MM.1S (cell line): Measurements from ENCODE around the gene ZNF775.

Experiments
- DNase-seq: peaks from one replicate; pipeline ENCODE4 v3.0.0-alpha.2; 2015
- H2AFZ ChIP-seq: fragments of 300-600 bp; sonication (generic); 2 replicates; pipeline ENCODE4 v1.6.0; 2016; ENCODE audit warnings: antibody characterized with exemption, low read length
- H3F3A ChIP-seq: fragments of 300-600 bp; sonication (generic); 2 replicates; pipeline ENCODE4 v1.6.1; 2016; ENCODE audit warnings: mild to moderate bottlenecking, antibody characterized with exemption, low read length, moderate library complexity, mixed read lengths; ENCODE audit not compliant: insufficient read depth
- H3K27ac ChIP-seq: fragments of 300-600 bp; sonication (generic); 2 replicates; pipeline ENCODE4 v1.5.1; 2016; ENCODE audit warnings: mild to moderate bottlenecking, low read length
- H3K27me3 ChIP-seq: fragments of 300-600 bp; sonication (generic); replicated peaks from 2 replicates; pipeline ENCODE4 v1.6.0; 2016; ENCODE audit warnings: low read length; ENCODE audit not compliant: insufficient read depth
- H3K36me3 ChIP-seq: fragments of 300-600 bp; sonication (generic); replicated peaks from 2 replicates; pipeline ENCODE4 v1.6.1; 2016; ENCODE audit warnings: mild to moderate bottlenecking, low read length, mixed read lengths; ENCODE audit not compliant: insufficient read depth
- H3K4me1 ChIP-seq: fragments of 300-600 bp; sonication (generic); 2 replicates; pipeline ENCODE4 v1.6.1; 2016; ENCODE audit warnings: low read length, mixed read lengths
- H3K4me2 ChIP-seq: fragments of 300-600 bp; sonication (generic); 2 replicates; pipeline ENCODE4 v1.6.0; 2016; ENCODE audit warnings: low read depth, low read length
- H3K4me3 ChIP-seq: fragments of 300-600 bp; sonication (generic); 2 replicates; pipeline ENCODE4 v1.5.1; 2016; ENCODE audit warnings: low read length, mixed read lengths
- H3K79me2 ChIP-seq: fragments of 300-600 bp; sonication (generic); 2 replicates; pipeline ENCODE4 v1.6.1; 2016; ENCODE audit warnings: mixed run types, low read length, mixed read lengths
- H3K9ac ChIP-seq: fragments of 300-600 bp; sonication (generic); 2 replicates; pipeline ENCODE4 v1.6.1; 2016; ENCODE audit warnings: low read length, mixed read lengths
- H3K9me2 ChIP-seq: fragments of 300-600 bp; sonication (generic); replicated peaks from 2 replicates; pipeline ENCODE4 v1.6.1; 2016; ENCODE audit warnings: mild to moderate bottlenecking, low read length, mixed read lengths; ENCODE audit not compliant: insufficient read depth
- H3K9me3 ChIP-seq: fragments of 300-600 bp; sonication (generic); replicated peaks from 2 replicates; pipeline ENCODE4 v1.6.1; 2016; ENCODE audit warnings: mild to moderate bottlenecking, low read length, mixed read lengths; ENCODE audit not compliant: insufficient read depth
- H4K20me1 ChIP-seq: fragments of 300-600 bp; sonication (generic); 2 replicates; pipeline ENCODE4 v1.6.1; 2016; ENCODE audit warnings: mild to moderate bottlenecking, low read length, moderate library complexity, mixed read lengths; ENCODE audit not compliant: insufficient read depth
- CTCF ChIP-seq: fragments of 300-600 bp; sonication (generic); IDR thresholded peaks from 2 replicates; pipeline ENCODE4 v1.5.1; 2016; ENCODE audit warnings: antibody characterized with exemption, low read length, mixed read lengths
- EZH2 ChIP-seq: fragments of 300-600 bp; sonication (generic); optimal IDR thresholded peaks from 2 replicates; pipeline ENCODE3; 2017; ENCODE audit warnings: low read depth, mild to moderate bottlenecking, antibody characterized with exemption, low read length, mixed read lengths
- EZH2phosphoT487 ChIP-seq: fragments of 300-600 bp; sonication (generic); IDR thresholded peaks from 2 replicates; pipeline ENCODE4 v1.6.1; 2018; ENCODE audit warnings: antibody characterized with exemption, low read length

The ZNF775 gene

GRCh38 chr7:150335108-150335773 lies 43.9 kb upstream of the ZNF775 start:
- no peak overlapping the region for H2AFZ ChIP-seq
- no peak overlapping the region for H3K4me3 ChIP-seq
- H3K27ac ChIP-seq = no peak overlapping the region
- no peaks in the 10 kb centered on the region for H3K27me3 ChIP-seq
- no peak for TF ChIP-seq EZH2
- TF ChIP-seq CTCF = no peak
- no peak for TF ChIP-seq EZH2phosphoT487
- no peaks in the 10 kb centered on the region for H3K4me1 ChIP-seq
- H3K79me2 ChIP-seq = no peaks in the 10 kb centered on the region
- no peaks in the 10 kb centered on the region for H4K20me1 ChIP-seq
- no peaks in the 10 kb centered on the region for H3K9me2 ChIP-seq
- no peak overlapping the region for H3K9ac ChIP-seq
- H3K4me2 ChIP-seq = no peak overlapping the region
- H3K9me3 ChIP-seq = no peaks in the 10 kb centered on the region
- no peaks in the 10 kb centered on the region for H3F3A ChIP-seq
- no peaks in the 10 kb centered on the region for H3K36me3 ChIP-seq
- no peak for DNase-seq

GRCh38 chr7:150335774-150336112 lies 43.4 kb upstream of the ZNF775 start:
- TF ChIP-seq EZH2phosphoT487 = no peak
- TF ChIP-seq EZH2 = no peak
- no peak for TF ChIP-seq CTCF
- H3K4me3 ChIP-seq = no peak overlapping the region
- H3K79me2 ChIP-seq = no peaks in the 10 kb centered on the region
- no peak overlapping the region for H3K9ac ChIP-seq
- H4K20me1 ChIP-seq = no peaks in the 10 kb centered on the region
- H3K4me2 ChIP-seq = no peak overlapping the region
- no peaks in the 10 kb centered on the region for H3F3A ChIP-seq
- no peak overlapping the region for H3K27ac ChIP-seq
- no peaks in the 10 kb centered on the region for H3K36me3 ChIP-seq
- DNase-seq = no peak
- H3K27me3 ChIP-seq = no peaks in the 10 kb centered on the region
- H2AFZ ChIP-seq = no peak overlapping the region
- H3K9me3 ChIP-seq = no peaks in the 10 kb centered on the region
- H3K4me1 ChIP-seq = no peaks in the 10 kb centered on the region
- no peaks in the 10 kb centered on the region for H3K9me2 ChIP-seq

- DNase-seq = no peak
- no peak overlapping the region for H2AFZ ChIP-seq
- no peaks in the 10 kb centered on the region for H3K4me1 ChIP-seq
- H3K9me2 ChIP-seq = no peaks in the 10 kb centered on the region
- no peak overlapping the region for H3K4me2 ChIP-seq
- no peaks in the 10 kb centered on the region for H3F3A ChIP-seq
- no peak for TF ChIP-seq EZH2
- no peak for TF ChIP-seq CTCF
- TF ChIP-seq EZH2phosphoT487 = no peak
- no peaks in the 10 kb centered on the region for H3K36me3 ChIP-seq
- no peaks in the 10 kb centered on the region for H3K9me3 ChIP-seq
- H3K4me3 ChIP-seq = no peak overlapping the region
- no peak overlapping the region for H3K27ac ChIP-seq
- H4K20me1 ChIP-seq = no peaks in the 10 kb centered on the region
- no peaks in the 10 kb centered on the region for H3K79me2 ChIP-seq
- no peak overlapping the region for H3K9ac ChIP-seq
- H3K27me3 ChIP-seq = 0 out of 2 replicates have a peak, but pooled peaks cover 2% of the 10 kb centered on the region
Observed at GRCh38 chr7:150336746-150337145, 42.4 kb upstream of the ZNF775 start.
